Hematopoietic multipotent progenitor cell treated with erythropoietin and hydrocortisone succinate and interleukin-3 and kit ligand, for 4 days (in vitro differentiated cells): ENCODE measurements around the gene DDC.
"Not testable (repeated sequence)": the region's sequence is repeated elsewhere in the genome, so short reads cannot be mapped to it uniquely, and the experiment has no call there.

Experiments
- DNase-seq: peaks from one replicate; pipeline ENCODE4 v3.0.0-alpha.2; 2015

The DDC gene

DNA sequence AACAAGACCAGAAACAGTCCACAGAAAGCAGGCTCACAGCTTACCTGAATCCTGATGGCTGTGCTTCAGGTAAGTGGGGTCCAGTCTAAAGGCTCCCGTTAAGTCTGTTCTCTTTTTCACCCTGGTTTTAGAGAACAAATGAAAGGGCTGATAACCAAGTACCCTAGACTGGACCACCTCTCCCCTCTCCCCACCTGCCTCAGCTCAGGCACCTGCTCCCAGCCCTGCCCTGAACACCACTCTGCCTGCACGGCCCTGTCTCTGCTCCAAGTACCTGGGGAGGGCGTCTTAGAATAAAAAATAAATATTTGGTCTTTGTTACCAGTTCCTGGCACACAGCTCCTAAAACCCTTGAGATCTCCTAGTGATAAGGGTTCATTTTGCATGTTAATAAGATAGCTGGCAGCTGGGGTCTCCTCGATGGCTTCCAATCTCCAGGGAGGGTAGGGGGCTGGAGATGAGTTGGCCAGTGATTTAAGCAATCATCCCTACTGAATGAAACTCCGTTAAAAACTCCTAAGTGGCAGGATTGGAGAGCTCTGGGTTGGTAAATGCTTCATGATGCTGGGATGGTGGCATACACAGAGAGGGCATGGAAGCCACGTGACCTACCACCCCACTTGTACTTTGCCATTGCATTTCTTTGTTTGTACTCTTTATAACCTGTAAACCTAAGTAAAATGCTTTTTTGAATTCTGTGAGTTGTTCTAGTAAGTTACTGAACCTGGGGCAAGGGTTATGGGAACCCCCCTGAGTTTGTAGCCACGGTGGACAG lies 85.3 kb downstream of the DDC start:
- no peak for DNase-seq

- no peak for DNase-seq
These were observed 87.6 kb downstream of the DDC start for GRCh38 chr7:50477640-50478039.

GRCh38 chr7:50476953-50477625 lies 88.1 kb downstream of the DDC start:
- no peak for DNase-seq

DNA sequence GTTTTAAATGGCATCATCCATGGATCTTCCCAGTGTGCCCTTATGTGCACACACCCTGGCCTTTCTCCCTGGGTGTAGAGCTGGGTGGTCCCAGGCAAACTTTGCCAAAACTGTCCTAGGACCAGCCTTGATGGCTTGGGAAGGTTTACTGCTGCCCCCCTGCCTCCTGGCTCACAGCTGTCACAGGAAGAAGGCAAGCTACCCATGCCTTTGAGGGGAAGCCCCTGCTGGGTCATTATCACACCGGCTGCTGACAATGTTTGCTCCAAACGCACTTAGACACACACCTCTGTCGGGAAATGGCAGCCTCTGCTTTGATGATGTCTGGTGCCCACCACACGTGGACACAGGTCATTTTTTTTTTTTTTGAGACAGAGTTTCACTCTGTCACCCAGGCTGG lies 89.9 kb downstream of the DDC start:
- DNase-seq: no peak

GRCh38 chr7:50474382-50475160 lies 90.6 kb downstream of the DDC start:
- no peak for DNase-seq

DNA sequence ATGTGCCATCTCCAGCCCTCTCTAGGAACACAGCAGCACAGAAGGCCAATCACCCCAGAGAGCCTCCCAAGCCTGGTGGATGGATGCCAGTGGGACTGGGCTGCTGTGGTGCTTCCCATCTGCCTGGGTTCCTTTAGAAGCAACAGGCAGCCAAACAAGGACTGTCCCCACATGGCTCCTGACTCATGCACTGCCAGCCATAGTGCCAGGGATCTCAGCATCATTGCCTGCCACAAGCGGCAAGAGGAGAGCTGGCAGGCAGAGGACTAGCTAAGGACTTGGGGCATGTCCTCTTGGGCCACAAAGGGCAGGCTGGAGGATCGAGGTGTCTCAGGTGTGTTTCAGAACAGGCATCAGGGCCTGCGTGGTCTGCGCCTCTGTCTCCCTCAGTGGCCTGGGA lies 91.7 kb downstream of the DDC start:
- DNase-seq: no peak

- DNase-seq: no peak
These were observed 92.8 kb downstream of the DDC start for GRCh38 chr7:50472427-50472826.

DNA sequence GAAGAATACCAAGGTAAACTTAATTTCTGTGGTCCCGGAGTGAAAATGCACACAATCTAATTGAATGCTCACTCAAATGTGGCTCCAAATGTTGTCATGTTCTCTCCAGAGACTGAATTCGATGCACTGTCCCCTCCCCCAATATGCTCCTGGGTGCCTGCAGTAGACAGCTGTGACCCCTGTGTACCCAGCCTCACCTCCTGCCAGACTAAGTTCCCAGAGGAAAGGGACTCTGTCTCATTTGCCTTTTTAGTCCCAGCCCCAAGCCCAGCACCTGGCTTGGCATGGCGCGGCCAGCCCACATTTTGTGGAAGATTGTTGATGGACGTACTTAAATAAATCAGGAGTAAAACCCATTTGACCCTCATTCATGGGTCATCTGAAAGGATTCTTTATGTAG lies 93.2 kb downstream of the DDC start:
- DNase-seq: no peak

DNA sequence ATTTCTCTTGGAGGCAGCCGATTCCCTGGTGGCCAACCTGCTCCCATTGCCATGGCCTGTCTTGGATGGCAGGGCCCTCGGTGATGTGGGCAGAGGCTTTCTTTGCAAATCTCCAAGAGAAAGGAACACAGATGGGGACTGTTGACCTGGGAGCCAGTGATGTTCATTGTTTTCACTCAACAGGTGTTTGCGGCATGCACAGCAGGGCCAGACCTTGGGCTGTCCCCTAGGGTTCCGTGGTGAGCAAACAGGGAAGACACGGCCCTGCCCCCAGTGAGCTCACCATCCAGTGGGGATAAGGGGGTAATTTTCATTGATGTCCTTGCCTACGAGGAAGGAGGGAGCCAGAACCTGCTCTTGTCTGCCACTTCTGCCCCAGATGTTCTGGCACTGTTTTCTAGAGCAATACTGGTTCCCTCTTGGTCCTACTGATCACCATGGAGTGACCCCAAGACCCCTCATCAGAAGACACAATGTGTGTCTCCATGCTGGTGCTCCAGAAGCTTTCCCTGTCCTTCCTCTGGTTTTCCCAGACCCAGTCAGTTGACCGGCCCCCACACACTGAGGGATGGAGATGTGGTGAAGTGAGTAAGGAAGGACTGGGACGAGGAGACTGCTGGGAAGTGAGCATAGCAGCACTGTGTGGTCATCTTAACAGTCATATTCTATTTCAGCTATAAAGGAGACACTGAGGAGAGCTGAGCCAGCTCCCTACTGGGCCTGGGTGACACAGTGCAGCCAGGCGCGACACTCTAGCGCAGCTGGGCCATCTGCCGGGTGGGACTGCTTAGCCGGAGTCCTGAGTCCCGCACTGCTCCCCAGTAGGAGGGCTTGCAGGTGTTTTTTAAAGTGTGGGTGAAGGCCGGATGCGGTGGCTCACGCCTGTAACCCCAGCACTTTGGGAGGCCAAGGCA lies 94.7 kb downstream of the DDC start:
- DNase-seq: no peak

GRCh38 chr7:50469181-50469580 lies 96.0 kb downstream of the DDC start:
- DNase-seq: no peak

GRCh38 chr7:50467817-50468610 lies 97.2 kb downstream of the DDC start:
- peak; percentile 88 for DNase-seq

DNA sequence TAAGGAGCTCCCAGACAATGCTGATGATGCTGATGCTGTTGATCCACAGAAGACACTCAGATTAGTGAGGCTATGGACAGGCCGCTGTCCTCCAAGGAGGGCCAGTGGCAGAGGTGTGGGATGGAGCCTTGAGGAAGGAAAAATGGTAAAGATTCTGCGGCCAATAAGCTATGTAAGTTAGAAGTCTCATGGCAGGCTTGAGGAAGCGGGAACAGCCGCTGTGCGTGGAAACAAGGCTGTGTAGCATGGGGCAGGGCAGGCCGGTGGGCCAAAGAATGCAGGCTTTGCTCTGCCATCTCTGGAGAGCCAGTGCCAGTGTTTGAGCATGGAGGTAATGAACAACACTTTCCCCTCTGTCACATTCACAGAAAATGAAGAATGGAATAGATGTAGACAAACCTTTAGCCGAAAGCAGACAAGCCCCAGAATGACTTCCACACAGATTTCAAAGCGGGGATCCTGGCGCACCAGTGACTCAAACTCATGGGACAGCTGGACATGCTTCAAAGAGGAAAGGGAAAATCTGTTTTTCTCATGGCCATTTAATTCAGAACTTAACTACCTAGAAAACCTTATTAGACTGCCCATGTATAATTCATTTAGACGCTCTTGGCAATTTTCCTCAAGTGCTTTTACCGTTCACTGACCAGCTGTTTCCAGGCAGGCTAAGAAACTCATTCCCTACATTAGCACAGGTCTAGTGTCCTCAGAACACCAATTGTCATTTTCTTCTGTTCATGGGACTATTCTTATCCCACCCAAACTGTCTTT lies 98.2 kb downstream of the DDC start:
- no peak for DNase-seq

- no peak for DNase-seq
These were observed 102.2 kb downstream of the DDC start for GRCh38 chr7:50463035-50463434.

DNA sequence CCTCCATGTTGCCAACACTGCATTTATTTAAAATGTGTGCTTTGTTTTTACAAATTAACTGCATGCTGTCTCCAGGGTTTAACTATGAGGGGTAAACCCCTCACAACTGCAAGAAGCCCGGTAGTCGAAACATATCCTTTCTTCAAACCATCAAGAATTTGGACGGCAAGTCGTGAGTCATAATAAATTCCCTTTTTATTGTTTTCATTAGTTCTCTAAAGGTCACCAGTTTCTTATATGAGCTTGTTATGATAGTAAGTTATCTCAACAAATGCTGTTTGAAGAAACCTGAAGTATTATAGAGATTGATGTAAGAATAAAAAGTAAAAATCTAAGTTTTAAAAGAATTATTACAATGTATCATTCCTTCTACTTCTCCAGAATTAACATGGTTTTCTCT lies 102.8 kb downstream of the DDC start:
- DNase-seq: no peak

DNA sequence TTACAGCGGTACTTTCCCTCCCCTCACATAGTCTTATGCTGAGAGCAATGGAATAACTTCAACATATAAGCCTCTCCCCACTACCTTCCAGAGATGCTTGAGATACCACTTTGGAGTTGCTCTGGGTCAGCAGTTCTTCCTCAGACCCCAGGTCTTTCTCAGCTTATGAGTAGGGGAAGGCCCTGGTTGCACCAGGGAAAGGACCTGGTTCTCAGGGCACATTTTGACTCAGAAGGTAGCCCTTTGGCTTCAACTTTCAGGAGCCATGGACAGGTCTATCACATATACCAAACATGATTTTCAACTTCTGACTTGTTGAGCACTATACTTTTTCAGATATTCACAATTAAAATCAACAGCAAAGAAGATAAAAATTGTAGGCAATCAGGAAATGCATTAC lies 103.5 kb downstream of the DDC start:
- DNase-seq: no peak

GRCh38 chr7:50459183-50459582 lies 106.0 kb downstream of the DDC start:
- DNase-seq: not testable (repeated sequence)

- DNase-seq: not testable (repeated sequence)
These were observed 106.6 kb downstream of the DDC start for GRCh38 chr7:50458651-50459050.

DNA sequence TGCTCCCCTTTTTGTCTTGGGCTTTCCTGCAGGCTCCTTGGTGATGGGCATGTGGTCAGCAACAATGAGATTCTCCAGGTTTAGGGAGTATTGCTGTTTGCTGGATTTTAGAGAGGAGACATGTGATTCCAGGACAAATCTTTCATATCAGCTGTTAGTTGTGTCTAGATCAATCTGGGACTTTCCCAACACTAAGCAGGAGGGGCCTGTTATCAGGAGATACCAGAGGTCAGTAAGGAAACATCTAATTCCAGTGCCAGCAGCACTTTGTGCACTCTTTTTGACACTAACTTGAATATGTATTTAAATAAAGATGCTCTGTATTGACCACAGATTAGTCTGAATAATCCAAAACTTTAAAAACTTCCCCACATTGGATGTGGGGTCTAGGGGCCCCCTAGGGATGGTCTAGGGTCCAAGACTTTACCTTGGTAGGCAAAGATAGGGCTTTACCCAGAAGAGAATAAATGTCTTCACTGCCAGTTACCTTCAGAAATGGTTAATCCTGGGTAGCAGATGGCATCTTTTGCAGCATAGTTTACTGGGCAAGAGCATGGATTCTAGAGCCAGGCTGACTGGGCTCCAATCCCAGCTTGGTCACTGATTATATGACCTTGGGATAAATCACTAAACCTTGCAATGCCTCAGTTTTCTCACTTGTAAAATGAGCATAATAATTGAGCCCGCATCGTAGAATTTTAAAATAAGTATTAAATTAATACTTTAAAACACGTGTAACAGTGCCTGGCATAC lies 108.7 kb downstream of the DDC start:
- DNase-seq: no peak

DNA sequence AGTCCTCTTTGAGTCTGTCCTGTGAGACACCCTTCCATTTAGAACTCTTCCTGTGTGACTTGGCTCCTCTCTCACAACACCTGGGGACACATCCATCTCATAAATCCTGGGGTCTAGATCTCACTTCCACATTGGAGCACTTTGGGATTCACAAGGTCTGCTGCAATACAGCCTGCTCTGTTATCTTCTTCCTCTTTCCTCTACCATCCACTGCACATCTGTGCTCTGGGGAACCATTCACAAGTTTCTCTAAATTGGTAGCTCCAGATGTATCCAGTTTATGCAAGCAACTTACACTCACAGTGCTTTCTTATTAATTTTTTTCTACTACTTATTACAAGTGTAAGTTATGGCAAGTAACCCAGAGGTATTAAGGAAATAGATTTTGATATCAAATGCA lies 109.5 kb downstream of the DDC start:
- peak; percentile 49 for DNase-seq

DNA sequence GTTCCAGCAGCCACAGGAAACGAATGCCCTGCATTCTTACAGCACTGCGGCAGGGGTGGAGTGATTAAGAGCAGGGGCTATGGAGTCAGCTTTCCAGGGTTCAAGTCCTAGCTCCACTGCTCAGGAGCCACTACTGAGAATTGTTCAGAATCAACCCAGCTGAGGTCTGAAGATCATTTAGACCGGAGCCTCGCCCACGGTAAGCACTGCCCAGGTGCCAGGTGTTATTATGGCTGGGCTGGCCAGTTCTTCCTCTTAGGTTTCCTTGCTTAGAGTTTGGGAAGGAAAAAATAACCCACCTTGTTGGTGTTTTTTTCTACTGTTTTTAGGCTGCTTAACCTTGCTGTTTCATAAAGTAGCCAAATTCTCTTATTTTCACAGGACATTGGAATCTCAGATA lies 110.2 kb downstream of the DDC start:
- DNase-seq: no peak
